ENCODE data around the gene LRRC31. TPM values are rescaled to one million over a fixed set of nuclear protein-coding genes. Genes with fewer than 3 reads are reported as not detected.

The LRRC31 gene
- polyA plus RNA-seq, 1 of the 3 experiments (the other 2 are of a cell fraction) = not detected

DNA sequence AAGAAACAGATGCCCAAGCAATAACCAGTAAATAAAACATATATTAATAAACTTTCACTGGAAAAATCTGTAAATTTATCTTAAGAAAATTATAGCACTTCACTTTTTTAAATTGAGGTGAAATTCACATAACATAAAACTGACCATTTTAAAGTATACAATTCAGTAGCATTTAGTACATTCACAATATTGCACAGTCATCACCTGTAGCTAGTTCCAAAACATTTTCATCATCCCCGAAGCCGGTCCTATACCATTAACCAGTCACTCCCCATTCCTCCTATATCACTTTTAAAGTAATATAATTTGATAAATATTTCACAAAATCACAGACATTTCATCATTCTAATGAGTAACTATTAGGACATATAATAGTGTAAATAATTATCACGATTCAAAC lies 65.1 kb downstream of the LRRC31 start:
- H3K9me3 ChIP-seq = no peaks in the 10 kb centered on the region
- H4K20me1 ChIP-seq (ENCODE audit: insufficient read depth) = no peaks in the 10 kb centered on the region
- no peak overlapping the region for H3K4me3 ChIP-seq (ENCODE audit: low read depth in 2 of 2, low read length in 1 of 2)
- no peak overlapping the region for H2AFZ ChIP-seq (ENCODE audit: low read depth)
- peaks cover 0 to 10% of the 10 kb centered on the region in 2 experiments for H3K36me3 ChIP-seq (replicated peaks in 1 of 2; ENCODE audit: control insufficient read depth in 1 of 2, insufficient read depth in 2 of 2, low read length in 1 of 2)
- no peak overlapping the region for H3K27ac ChIP-seq (ENCODE audit: low read depth in 2 of 2, low read length in 1 of 2)
- no peak for DNase-seq
- H3K79me2 ChIP-seq (ENCODE audit: insufficient read depth) = no peaks in the 10 kb centered on the region
- no peak overlapping the region for H3K9ac ChIP-seq
- ChIA-PET CTCF (interaction anchor here (1.2 kb wide), 1 partner anchor 182 kb away, joined by 4 read pairs; no protein-coding TSS in a partner anchor), POLR2A (no interaction called here)
- no peak for TF ChIP-seq POLR2AphosphoS5 (IDR thresholded peaks at IDR 0.05; ENCODE audit: low read depth, low read length)
- no peak for TF ChIP-seq SMC3 (IDR thresholded peaks at IDR 0.05; ENCODE audit: low read depth, low read length)
- TF ChIP-seq GABPA (IDR thresholded peaks at IDR 0.05; ENCODE audit: low read depth) = no peak
- no peak for TF ChIP-seq FOXM1 (IDR thresholded peaks at IDR 0.05; ENCODE audit: low read depth)
- TF ChIP-seq ELF1 (IDR thresholded peaks at IDR 0.05) = no peak
- no peak for TF ChIP-seq FOXJ3 (CRISPR knock-in tag; IDR thresholded peaks at IDR 0.05)
- no peaks in the 10 kb centered on the region for H3K9me2 ChIP-seq
- H3K27me3 ChIP-seq (ENCODE audit: insufficient read depth) = no peaks in the 10 kb centered on the region
- H3F3A ChIP-seq (replicated peaks; ENCODE audit: insufficient read depth) = no peaks in the 10 kb centered on the region
- 93% methylated on average over 3 of the region's 3 CpGs for WGBS (ENCODE audit: low lambda C conversion rate)
- no peaks in the 10 kb centered on the region for H3K4me1 ChIP-seq (ENCODE audit: control insufficient read depth in 1 of 2, insufficient read depth in 2 of 2, low read depth in 1 of 2, low read length in 1 of 2)
- H3K4me2 ChIP-seq = no peak overlapping the region

- no peaks in the 10 kb centered on the region for H4K20me1 ChIP-seq (ENCODE audit: insufficient read depth)
- CTCF ChIA-PET = interaction anchor here (1.0 kb wide), 1 partner anchor 9 kb away, joined by 3 read pairs; no protein-coding TSS in a partner anchor
- 0 out of 4 replicates have a peak, but pooled peaks cover 0 to 4% of the 10 kb centered on the region in 2 experiments for H3K4me1 ChIP-seq (ENCODE audit: control insufficient read depth in 1 of 2, insufficient read depth in 2 of 2, low read depth in 1 of 2, low read length in 1 of 2)
- no peaks in the 10 kb centered on the region for H3K9me3 ChIP-seq
- no peak overlapping the region for H2AFZ ChIP-seq (ENCODE audit: low read depth)
- H3K27ac ChIP-seq (ENCODE audit: low read depth in 2 of 2, low read length in 1 of 2) = no peak overlapping the region
- no peak overlapping the region for H3K9ac ChIP-seq
- no peak overlapping the region for H3K4me2 ChIP-seq
- peaks cover 4% of the 10 kb centered on the region for H3K79me2 ChIP-seq (ENCODE audit: insufficient read depth)
- no peak for TF ChIP-seq REST (IDR thresholded peaks at IDR 0.05; ENCODE audit: low read depth, low read length)
- no peak for TF ChIP-seq USF1 (IDR thresholded peaks at IDR 0.05; ENCODE audit: borderline replicate concordance, low read depth)
- no peak for TF ChIP-seq GATA2 (CRISPR knock-in tag; IDR thresholded peaks at IDR 0.05)
- TF ChIP-seq TCF12 (IDR thresholded peaks at IDR 0.05) = no peak
- 100% methylated on average over 1 of the region's 1 CpG for WGBS (ENCODE audit: low lambda C conversion rate)
- H3K27me3 ChIP-seq (ENCODE audit: insufficient read depth) = no peaks in the 10 kb centered on the region
- H3F3A ChIP-seq (replicated peaks; ENCODE audit: insufficient read depth) = peaks cover 14% of the 10 kb centered on the region
- POLR2A ChIA-PET = no interaction called here
- no peaks in the 10 kb centered on the region for H3K9me2 ChIP-seq
- peaks cover 52 to 77% of the 10 kb centered on the region in 2 experiments for H3K36me3 ChIP-seq (replicated peaks in 1 of 2; ENCODE audit: control insufficient read depth in 1 of 2, insufficient read depth in 2 of 2, low read length in 1 of 2)
- DNase-seq = no peak
- H3K4me3 ChIP-seq (ENCODE audit: low read depth in 2 of 2, low read length in 1 of 2) = no peak overlapping the region
Measured at GRCh38 chr3:169792359-169792758, 77.4 kb downstream of the LRRC31 start.

Data from SK-N-SH (cell line).